AG09319 (cell line): ENCODE measurements around the gene KIRREL3.

Source experiments
- DNase-seq: peaks from one replicate; pipeline ENCODE4 v3.0.0-alpha.2; 2010; ENCODE audit warnings: low read depth; ENCODE audit errors: extremely low read depth
- CTCF ChIP-seq: IDR thresholded peaks from 2 replicates; pipeline ENCODE4 v1.5.1; 2011; ENCODE audit warnings: low read depth, mild to moderate bottlenecking, inconsistent platforms, low read length, moderate library complexity

The KIRREL3 gene

DNA sequence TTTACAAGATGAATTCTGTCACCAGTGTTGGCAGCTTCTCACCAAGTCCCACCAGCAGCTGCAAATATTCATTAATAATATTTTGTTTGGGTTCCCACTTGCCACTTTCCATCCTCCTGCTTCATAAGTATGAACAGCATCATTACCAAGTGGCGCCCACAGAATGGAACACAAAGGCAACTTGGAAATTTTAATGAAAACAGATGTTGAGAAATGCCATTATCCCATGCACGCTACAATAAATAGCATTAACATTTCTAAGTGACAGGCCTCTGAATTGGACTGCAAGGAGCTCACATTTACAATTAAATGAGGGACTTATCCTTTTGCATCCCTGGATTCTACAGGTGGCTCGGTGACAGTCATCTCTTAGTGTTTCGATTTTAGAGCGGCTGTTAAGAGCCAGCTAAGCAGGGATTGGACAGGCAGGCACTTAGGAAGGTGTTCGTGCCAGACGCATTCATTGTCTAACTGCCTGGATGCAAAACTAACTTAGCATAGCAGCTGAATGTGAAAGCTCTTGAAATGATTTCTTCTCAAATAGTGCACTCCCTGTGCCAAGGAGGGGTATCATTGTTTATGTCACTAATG is 170.3 kb downstream of the KIRREL3 start:
- DNase-seq: no peak
- no peak for TF ChIP-seq CTCF

DNA sequence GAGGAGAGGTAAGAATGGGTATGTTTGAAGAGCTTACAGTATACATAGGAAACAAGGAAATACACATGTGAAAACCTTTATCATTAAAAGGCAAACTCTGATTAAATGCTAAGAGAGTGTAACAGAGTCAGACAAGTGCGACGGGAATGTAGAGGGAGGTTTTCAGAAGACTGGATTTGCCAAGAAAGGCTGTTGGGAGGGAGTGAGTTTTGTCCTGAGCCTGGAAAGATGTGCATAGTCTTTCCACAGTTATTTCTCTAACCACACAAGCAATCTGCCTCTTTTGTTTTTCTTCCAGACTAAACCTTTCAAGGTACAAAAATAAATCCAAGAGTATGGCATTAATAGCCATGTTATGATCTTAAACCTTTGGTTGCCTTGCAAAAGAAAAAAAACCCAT is 170.9 kb downstream of the KIRREL3 start:
- DNase-seq: no peak
- TF ChIP-seq CTCF: no peak

- no peak for TF ChIP-seq CTCF
- no peak for DNase-seq
Measured at GRCh38 chr11:126824035-126824607, 176.4 kb downstream of the KIRREL3 start.

- DNase-seq: no peak
- TF ChIP-seq CTCF: no peak
Measured at GRCh38 chr11:126823274-126823673, 177.3 kb downstream of the KIRREL3 start.

DNA sequence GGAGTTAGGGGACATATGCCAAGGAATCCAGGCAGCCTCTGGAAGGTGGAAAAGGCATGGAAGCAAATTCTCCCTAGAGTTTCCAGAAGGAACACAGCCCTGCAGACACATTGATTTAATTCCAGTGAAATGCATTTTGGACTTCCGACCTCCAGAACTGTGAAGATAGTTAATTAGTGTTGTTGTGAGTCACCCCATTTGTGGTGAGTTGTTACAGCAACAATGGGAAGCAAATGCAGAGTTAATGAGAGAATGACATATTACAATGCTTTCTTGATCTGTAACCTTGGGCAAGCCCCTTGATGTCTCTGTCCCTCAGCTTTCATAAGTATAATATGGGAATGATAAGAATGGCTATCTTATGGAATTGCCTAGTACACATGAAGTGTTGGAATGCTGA is 178.7 kb downstream of the KIRREL3 start:
- DNase-seq: no peak
- TF ChIP-seq CTCF: no peak

- TF ChIP-seq CTCF: no peak
- no peak for DNase-seq
Measured at GRCh38 chr11:126819194-126819593, 181.4 kb downstream of the KIRREL3 start.

GRCh38 chr11:126817523-126818450 is 182.8 kb downstream of the KIRREL3 start:
- DNase-seq: no peak
- no peak for TF ChIP-seq CTCF
